NCI-H187 treated with DMSO at 0.1 percent for 48 hours (cell line): ENCODE results near the gene RGS3.
"Not testable (repeated sequence)": the region's sequence is repeated elsewhere in the genome, so short reads cannot be mapped to it uniquely, and the experiment has no call there.

Source experiments
- DNase-seq: peaks from one replicate; lab custom pipeline; 2025; lab: John Stamatoyannopoulos, UW

Gene RGS3

DNA sequence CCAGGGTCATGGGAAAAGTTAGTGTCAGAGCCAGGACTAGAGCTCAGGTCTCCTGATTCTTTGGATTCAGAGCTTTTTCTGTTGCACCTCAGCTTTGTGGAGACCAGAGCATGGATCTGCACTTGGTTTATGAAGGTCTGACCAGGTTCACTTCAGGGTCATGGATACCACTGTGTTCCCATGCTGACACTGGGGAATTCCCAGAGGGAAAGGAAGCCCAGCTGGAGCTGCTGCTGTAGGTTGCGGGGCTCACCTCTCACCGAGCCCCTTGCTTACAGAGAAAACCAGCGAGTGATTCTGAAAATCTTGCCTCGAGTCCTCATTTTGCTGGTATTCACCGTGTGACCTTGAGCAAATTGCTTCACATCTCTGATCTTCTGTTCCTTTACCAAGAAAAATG is 83.0 kb downstream of the RGS3 start:
- no peak for DNase-seq

DNA sequence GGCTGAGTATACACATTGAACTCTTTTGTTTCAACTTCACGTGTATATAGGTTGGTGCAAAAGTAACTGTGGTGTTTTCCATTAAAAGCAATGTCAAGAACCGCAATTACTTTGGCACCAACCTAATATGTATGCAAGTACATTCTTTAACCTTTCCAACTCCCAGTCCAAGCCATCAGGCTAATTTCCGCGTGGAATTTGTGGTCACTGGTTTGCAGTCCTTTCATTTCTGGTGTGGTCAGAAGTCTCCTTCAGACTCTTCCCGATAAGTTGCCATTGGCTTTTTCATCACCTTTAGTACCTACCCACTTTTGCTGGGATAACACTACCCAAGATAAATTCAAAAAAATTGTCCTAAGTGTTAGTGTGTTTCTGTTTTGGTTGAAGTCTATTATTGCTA is 84.0 kb downstream of the RGS3 start:
- DNase-seq = no peak

- DNase-seq = no peak
Observed at GRCh38 chr9:113548221-113549041, 84.9 kb downstream of the RGS3 start.

DNA sequence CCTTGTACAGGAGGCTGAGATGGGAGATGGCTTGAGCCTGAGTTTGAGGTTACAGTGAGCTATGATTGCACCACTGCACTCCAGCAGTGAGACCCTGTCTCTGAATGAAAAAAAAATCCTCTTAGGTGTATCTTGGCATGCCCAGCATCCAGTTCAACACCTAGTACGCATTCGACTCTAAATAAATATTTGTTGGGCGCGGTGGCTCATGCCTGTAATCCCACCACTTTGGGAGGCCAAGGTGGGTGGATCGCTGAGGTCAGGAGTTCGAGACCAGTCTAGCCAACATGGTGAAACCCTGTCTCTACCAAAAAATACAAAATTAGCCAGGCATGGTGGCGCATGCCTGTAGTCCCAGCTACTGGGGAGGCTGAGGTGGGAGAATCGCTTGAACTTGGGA is 86.4 kb downstream of the RGS3 start:
- DNase-seq = not testable (repeated sequence)

GRCh38 chr9:113556877-113557593 is 93.5 kb downstream of the RGS3 start:
- DNase-seq = no peak

- DNase-seq = no peak
Observed at GRCh38 chr9:113558632-113559502, 95.3 kb downstream of the RGS3 start.

DNA sequence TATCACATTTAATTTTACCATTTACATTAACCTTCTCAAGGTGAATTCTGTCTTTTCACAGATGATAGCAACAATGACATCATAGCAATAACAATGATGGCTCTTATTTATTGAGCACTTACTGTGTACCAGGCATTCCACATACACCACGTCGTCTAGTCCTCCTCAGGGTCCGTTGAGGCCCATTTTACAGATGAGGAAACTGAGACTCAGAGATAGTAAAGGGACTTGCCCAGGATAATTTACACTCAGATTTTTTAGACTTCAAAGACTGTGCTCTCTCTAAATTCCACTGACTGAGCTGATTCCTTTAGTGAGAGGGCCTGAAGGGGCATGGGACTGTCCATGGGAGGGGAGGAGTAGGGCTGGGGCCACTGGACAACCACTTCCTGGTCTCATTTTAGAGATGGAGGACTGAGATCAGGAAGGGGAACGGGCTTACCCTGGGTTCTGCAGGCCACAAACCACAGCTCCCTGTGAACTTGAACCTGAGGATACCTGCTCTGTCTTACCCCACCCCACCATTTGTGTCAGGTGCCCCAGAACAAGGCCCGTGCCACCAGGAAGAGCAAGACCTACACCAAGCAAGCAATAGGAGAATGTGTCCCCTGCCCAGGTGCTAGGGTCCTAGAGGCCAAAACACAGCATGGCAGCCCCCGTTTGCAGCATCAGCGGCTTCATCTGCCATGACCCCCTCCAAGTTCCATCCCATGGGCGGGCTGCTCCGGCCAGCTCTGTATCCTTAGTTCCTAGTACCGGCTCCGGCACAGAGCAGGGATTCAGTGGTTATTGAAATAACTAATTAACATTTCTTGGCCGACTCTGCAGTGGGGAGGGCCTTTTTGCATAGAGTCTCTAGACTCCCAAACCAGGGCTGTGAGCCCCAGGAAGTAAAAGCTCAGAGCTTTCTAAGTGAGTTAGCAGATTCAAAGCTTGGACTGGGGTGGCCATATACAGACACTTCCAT is 96.6 kb downstream of the RGS3 start:
- no peak for DNase-seq

GRCh38 chr9:113562653-113563381 is 99.3 kb downstream of the RGS3 start:
- DNase-seq = no peak

GRCh38 chr9:113563826-113564497 is 100.4 kb downstream of the RGS3 start:
- no peak for DNase-seq

DNA sequence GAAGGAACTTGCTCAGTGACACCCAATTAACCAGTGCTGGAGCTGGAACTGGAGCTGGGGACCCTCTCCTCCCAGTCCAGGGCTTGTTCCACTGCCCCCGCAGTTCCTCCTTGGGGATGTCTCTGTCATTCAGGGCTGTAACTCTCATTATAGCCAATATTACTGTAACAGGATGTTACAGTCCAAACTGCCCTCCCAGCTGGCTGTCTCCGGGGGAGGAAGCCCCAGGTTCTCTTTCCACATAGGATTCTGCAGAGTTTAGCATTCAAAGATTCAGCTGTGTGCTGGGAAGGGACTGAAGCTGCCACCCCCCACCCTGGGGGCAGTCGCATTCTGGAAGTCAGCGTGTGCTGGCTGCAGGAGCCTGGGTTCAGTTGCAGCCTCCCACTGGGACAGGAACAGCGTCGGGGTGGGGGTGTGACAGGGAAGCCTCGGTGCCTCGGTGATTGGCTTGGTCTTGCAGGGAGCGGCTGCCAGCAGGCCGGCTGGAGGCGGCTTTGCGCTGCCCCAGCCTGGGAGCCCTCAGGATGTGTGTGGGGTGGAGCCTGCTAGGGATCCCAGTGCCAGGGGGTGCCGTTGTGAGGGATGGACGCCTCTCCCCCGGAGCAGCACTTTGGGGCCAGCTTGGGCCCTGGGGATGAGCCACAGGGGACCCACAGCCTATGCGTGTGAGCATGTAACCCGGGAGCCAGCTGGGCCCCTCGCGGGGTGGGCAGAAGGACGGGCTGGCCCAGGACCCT is 101.1 kb downstream of the RGS3 start:
- no peak for DNase-seq

GRCh38 chr9:113566016-113566711 is 102.6 kb downstream of the RGS3 start:
- no peak for DNase-seq

GRCh38 chr9:113566712-113567071 is 103.2 kb downstream of the RGS3 start:
- no peak for DNase-seq

- no peak for DNase-seq
Observed at GRCh38 chr9:113567361-113568080, 104.0 kb downstream of the RGS3 start.

DNA sequence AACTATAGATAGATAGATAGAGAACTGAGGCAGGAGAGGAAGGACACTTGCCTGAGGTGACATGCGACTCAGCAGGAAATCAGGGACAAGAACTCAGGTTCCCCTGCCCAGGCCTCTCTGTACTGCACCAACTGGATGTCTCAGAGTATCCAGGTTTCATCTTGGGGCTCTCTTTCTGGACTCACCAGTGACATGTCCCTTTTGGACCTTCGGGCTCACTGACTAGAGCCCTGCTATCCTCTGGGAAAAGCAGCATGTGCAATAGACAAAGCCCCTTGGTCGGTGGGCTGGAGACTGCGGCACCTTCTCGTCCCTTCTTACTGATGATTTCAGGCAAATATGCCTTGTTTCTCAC is 104.5 kb downstream of the RGS3 start:
- no peak for DNase-seq

DNA sequence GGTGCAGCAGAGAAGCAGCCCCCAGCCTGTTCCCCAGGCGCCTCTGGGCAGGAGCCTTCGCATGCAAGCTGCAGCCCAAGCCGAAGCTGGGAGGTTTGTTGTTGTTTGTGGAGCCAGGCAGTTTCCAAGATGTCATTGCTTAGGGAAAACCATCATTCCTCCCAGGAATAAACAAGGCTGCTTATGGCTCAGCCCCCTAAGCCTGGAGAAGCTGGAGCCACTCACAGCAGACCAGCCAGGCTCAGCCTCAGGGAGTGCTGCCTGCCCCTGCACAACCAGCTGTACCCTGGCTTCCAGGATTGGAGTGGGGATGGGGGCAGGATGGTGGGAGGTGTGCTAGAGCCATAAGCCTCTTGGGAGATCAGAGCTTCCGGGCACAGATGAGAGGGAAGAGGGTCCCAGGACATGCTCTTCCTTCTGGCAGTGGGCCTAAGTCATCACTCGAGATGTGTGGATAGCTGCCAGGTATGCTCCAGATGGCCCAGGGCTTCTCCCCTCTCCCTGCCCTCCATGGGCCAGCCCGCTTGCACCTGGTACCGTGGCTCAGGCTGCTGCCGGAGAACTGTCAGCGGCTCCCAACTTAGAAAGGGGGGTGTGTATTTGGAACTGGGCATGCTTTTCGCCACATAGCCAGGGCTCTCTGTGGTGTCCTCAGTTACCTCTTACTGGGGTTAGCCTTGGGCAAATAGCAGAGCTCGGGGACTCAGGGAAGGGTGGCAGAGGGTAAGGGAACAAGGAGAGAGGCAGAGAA is 105.2 kb downstream of the RGS3 start:
- DNase-seq = no peak

- no peak for DNase-seq
Observed at GRCh38 chr9:113569472-113570060, 106.0 kb downstream of the RGS3 start.

GRCh38 chr9:113570106-113570505 is 106.6 kb downstream of the RGS3 start:
- DNase-seq = no peak
